Pancreas (tissue), 10 donors: Measurements from ENCODE around the gene LY6G5C. TPM values are rescaled to one million over a fixed set of nuclear protein-coding genes. Genes with fewer than 3 reads are reported as not detected.

Experiments
- ATAC-seq, 4 donors: fragments of 200-7000 bp; cut with Tn5 transposase; one replicate each; pipeline versions ENCODE4 v1.8.0 to v1.9.1; 2020; ENCODE audit warnings: mild to moderate bottlenecking in 4 of 4, moderate library complexity in 4 of 4
- DNase-seq, 6 donors: peaks; one replicate each; pipeline ENCODE4 v3.0.0-alpha.2; 2020
- FAIRE-seq: peaks from 2 replicates; lab custom pipeline; 2012; peaks lifted over from hg19 to GRCh38; lab: Jason Lieb, UNC
- H3K27ac ChIP-seq, 4 donors: fragments of 200-600 bp; sonication (generic); 1 replicate in 3 of 4; 2 replicates in 1 of 4; pipeline versions ENCODE4 v1.5.0 to v1.8.0; 2020
- H3K27me3 ChIP-seq, 4 donors: fragments of 200-600 bp; one replicate each; pipeline ENCODE4 v1.8.0; 2021
- H3K36me3 ChIP-seq, 3 donors: fragments of 200-600 bp; sonication (generic) in 1 of 3; one replicate each; pipeline versions ENCODE4 v1.5.0 to v1.8.0; 2020 to 2021
- H3K4me1 ChIP-seq, 3 donors: fragments of 200-600 bp; one replicate each; pipeline ENCODE4 v1.8.0; 2021
- H3K4me3 ChIP-seq, 4 donors: fragments of 200-600 bp; sonication (generic) in 2 of 4; one replicate each; pipeline versions ENCODE4 v1.5.0 to v1.8.0; 2020 to 2021
- H3K9me3 ChIP-seq, 4 donors: fragments of 200-600 bp; one replicate each; pipeline ENCODE4 v1.8.0; 2021
- CTCF ChIP-seq, 4 donors: fragments of 200-600 bp; sonication (generic) in 3 of 4; IDR thresholded peaks; one replicate each; pipeline versions ENCODE4 v1.5.0 to v1.8.0; 2021; ENCODE audit warnings: antibody characterized with exemption in 4 of 4
- WGBS, 2 donors: extraction: QIAGEN DNeasy Blood & Tissue Kit; methylation state at CpG; one replicate each; pipeline ENCODE4 v1.1.7; 2013; 5-methylcytosine and 5-hydroxymethylcytosine counted together
- intact Hi-C, 3 donors: fragments of 100-400 bp; cut with DNase I; formaldehyde crosslinking; loops; one replicate each; pipeline versions ENCODE4 v1.11.1 to v1.14.2; 2022
- polyA plus RNA-seq, 2 donors: library from polyadenylated mRNA; stranded (reverse); fragments of 200-250 nt; gene quantifications; one replicate each; pipeline ENCODE4 v1.2.3, GENCODE V29; 2013
- total RNA-seq, 6 donors: library from RNA; stranded (reverse); fragmentation: NEBNext Ultra II Directional in 4 of 6; extraction: Animal tissue kit (Norgen Biotek cat#: 25700) in 4 of 6; gene quantifications; one replicate each; pipeline versions ENCODE4 v1.2.1 to v1.2.4, GENCODE V29; 2021 to 2023
- donor health status: healthy with polysubstance abuse.
- donor health status: DM: no; HTN: no; CAD: no; lungs with moderate emphysema.
- donor health status: DM: no; HTN: no; CAD: no.
- donor health status: control.
- donor health status: control.
- donor health status: Bipolar disorder and iron deficiency.
- donor health status: DM: yes; HTN: yes; CAD: no.
- donor health status: DM: no; HTN: no; CAD: no.
- donor health status: DM: no; HTN: no; CAD: no.
- donor health status: DM: yes; HTN: yes; CAD: no.

LY6G5C gene
- total and polyA plus RNA-seq, 8 donors, result 1.6 to 2.9 (median 2.4) TPM

- DNase-seq, result no peak
- no peak for TF ChIP-seq CTCF (IDR thresholded peaks at IDR 0.05)
- H3K9me3 ChIP-seq, result no peaks in the 10 kb centered on the region
- intact Hi-C loops, result no loop called here
- no peak for ATAC-seq
- WGBS, 2 donors, result 90 to 98% methylated on average over 6 of the region's 6 CpGs
- H3K27ac ChIP-seq, result no peak overlapping the region
- H3K36me3 ChIP-seq, result peaks cover 16 to 94% (median 52%) of the 10 kb centered on the region in 3 donors
- no peak overlapping the region for H3K4me3 ChIP-seq
- no peaks in the 10 kb centered on the region for H3K4me1 ChIP-seq
- FAIRE-seq, result no peak
- H3K27me3 ChIP-seq, result no peaks in the 10 kb centered on the region
Measured at GRCh38 chr6:31640612-31641011, 40.3 kb downstream of the LY6G5C start.

GRCh38 chr6:31639449-31639861, 41.4 kb downstream of the LY6G5C start:
- H3K4me3 ChIP-seq, result no peak overlapping the region
- FAIRE-seq (no peak), DNase-seq (no peak), ATAC-seq (no peak)
- H3K27ac ChIP-seq, result no peak overlapping the region
- no peaks in the 10 kb centered on the region for H3K27me3 ChIP-seq
- 83 to 87% methylated on average over 10 of the region's 10 CpGs for WGBS, 2 donors
- H3K4me1 ChIP-seq, result no peaks in the 10 kb centered on the region
- H3K9me3 ChIP-seq, result no peaks in the 10 kb centered on the region
- intact Hi-C loops, result no loop called here
- no peak for TF ChIP-seq CTCF (IDR thresholded peaks at IDR 0.05)
- peaks cover 16 to 94% (median 58%) of the 10 kb centered on the region in 3 donors for H3K36me3 ChIP-seq

- no peaks in the 10 kb centered on the region for H3K27me3 ChIP-seq
- FAIRE-seq (no peak), ATAC-seq (peak in 1 of 4 donors; percentile 6), DNase-seq (no peak)
- H3K27ac ChIP-seq, result no peak overlapping the region
- intact Hi-C loops, result no loop called here
- peaks cover 14 to 94% (median 57%) of the 10 kb centered on the region in 3 donors for H3K36me3 ChIP-seq
- WGBS, 2 donors, result 72 to 81% methylated on average over 9 of the region's 9 CpGs
- no peak for TF ChIP-seq CTCF (IDR thresholded peaks at IDR 0.05)
- no peaks in the 10 kb centered on the region for H3K4me1 ChIP-seq
- H3K9me3 ChIP-seq, result no peaks in the 10 kb centered on the region
- no peak overlapping the region for H3K4me3 ChIP-seq
Measured at GRCh38 chr6:31639043-31639442, 41.8 kb downstream of the LY6G5C start.

- no peak for TF ChIP-seq CTCF (IDR thresholded peaks at IDR 0.05)
- H3K27me3 ChIP-seq, result no peaks in the 10 kb centered on the region
- intact Hi-C loops, result no loop called here
- no peak overlapping the region for H3K4me3 ChIP-seq
- peaks cover 11 to 77% (median 47%) of the 10 kb centered on the region in 3 donors for H3K36me3 ChIP-seq
- H3K4me1 ChIP-seq, result no peaks in the 10 kb centered on the region
- ATAC-seq, result peak in 1 of 4 donors; percentile 7
- H3K9me3 ChIP-seq, result no peaks in the 10 kb centered on the region
- no peak for DNase-seq
- H3K27ac ChIP-seq, result no peak overlapping the region
- FAIRE-seq, result no peak
- WGBS, 2 donors, result 85 to 86% methylated on average over 27 of the region's 27 CpGs
Measured at GRCh38 chr6:31636698-31637596, 43.9 kb downstream of the LY6G5C start.
